Stimulated activated CD8-positive, alpha-beta memory T cell treated with anti-CD3 and anti-CD28 coated beads, Interleukin-15, amount 100 ng/mL, for 1 hour (primary cell): Measurements from ENCODE around the gene DNAH10.

Source experiments
- DNase-seq: peaks from one replicate; pipeline ENCODE4 v3.0.0-alpha.2; 2020; ENCODE audit warnings: low read depth

The DNAH10 gene

DNA sequence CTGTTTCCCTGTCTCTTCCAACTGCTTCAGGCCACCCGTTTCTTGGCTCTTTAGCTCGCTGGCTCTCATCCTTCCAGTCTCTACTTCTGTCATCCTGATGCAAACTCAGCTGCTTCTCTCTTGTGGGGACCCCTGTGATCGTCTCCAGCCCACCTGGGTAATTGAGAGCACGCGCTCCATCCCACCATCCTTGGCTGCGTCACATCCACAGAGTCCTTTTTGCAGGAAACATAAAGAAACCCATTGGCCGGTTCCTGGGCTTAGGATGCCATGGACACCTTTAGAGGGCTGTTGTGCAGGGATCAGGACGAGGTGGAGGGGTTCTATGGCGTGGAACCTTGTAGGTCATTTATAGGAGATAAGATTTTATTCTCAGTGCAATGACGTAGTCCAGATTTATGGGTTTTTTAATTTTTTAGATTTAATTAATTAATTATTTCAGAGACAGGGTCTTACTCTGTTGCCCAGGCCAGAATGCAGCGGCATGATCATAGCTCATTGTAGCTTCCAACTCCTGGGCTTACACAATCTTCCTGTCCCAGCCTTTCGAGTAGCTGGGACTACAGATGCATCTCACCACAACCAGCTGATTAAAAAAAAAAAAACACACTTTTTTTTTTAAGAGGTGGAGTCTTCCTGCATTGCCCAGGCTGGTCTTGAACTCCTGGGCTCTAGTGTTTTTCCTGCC is 127.9 kb downstream of the DNAH10 start:
- DNase-seq = no peak

- no peak for DNase-seq
Observed at GRCh38 chr12:123890536-123890902, 128.4 kb downstream of the DNAH10 start.

- DNase-seq = no peak
Observed at GRCh38 chr12:123891011-123891410, 128.9 kb downstream of the DNAH10 start.

DNA sequence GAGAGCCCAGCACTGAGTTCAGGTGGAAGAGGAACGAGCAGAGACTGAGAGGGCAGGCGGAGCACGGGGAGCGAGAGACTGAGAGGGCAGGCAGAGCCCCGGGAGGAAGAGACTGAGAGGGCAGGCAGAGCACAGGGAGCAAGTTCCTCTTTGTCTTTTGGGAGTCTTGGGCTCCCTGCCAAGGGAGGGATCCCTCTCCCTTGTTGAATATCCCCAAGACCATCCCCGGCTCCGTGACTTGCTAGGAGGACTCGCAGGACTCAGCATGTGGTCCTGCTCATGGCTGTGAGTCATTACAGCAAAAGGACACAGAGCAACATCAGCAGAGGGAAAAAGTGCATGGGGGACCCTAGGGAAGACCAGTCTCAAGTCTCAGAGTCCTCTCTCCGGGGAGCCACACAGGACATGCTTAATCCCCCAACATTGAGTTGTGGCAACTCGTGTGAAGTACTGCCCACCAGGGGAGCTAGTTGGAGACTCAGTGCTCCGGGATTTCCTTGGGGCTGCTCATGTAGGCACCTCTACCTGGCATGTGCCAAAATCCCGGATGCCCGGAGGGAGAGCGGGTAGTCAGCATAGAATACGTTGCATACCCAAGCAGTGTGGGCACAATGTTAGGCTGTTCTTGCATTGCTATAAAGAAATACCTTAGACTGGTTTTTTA is 129.5 kb downstream of the DNAH10 start:
- DNase-seq = no peak

DNA sequence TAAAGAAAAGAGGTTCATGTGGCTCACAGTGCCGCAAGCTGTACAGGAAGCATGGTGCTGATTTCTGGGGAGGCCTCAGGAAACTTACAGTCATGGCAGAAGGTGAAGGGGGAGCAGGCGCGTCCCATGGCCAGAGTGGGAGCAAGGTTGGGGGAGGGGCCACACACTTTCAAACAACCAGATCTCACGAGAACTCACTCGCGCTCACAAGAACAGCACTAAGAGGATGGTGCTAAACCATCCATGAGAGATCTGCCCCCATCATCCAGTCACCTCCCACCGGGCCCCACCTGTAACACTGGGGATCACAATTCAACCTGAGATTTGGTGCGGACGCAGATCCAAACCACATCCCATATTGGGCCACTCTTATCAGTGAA is 130.1 kb downstream of the DNAH10 start:
- no peak for DNase-seq

GRCh38 chr12:123892853-123893252 is 130.8 kb downstream of the DNAH10 start:
- no peak for DNase-seq

- DNase-seq = no peak
Observed at GRCh38 chr12:123893276-123893675, 131.2 kb downstream of the DNAH10 start.

DNA sequence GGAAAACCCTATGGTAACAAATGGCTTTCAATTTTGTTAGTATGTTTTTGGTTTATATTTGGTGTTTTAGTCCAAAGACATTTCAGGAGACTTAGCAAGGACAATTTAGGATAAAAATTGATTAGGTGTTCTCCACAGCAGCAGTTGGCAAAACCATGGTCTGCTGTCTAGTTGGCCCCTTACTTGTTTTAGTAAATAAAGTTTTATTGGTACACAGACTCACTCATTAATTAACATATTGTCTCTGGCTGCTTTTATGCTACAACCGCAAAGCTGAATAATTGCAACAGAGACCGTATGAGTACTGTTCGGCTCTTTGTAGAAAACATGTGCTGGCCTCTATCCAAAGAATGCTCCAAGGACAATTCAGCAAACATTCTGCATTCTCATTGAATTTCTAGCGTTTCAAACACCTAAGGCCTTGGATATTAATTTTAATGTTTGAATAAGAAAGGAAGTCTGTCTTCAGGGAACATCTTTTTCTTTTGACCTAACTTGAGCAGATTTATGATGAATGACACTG is 132.8 kb downstream of the DNAH10 start:
- DNase-seq = no peak

GRCh38 chr12:123895451-123895850 is 133.3 kb downstream of the DNAH10 start:
- DNase-seq = no peak

- no peak for DNase-seq
Observed at GRCh38 chr12:123896767-123897166, 134.7 kb downstream of the DNAH10 start.

GRCh38 chr12:123897221-123897620 is 135.1 kb downstream of the DNAH10 start:
- no peak for DNase-seq

- no peak for DNase-seq
Observed at GRCh38 chr12:123898673-123899072, 136.6 kb downstream of the DNAH10 start.

DNA sequence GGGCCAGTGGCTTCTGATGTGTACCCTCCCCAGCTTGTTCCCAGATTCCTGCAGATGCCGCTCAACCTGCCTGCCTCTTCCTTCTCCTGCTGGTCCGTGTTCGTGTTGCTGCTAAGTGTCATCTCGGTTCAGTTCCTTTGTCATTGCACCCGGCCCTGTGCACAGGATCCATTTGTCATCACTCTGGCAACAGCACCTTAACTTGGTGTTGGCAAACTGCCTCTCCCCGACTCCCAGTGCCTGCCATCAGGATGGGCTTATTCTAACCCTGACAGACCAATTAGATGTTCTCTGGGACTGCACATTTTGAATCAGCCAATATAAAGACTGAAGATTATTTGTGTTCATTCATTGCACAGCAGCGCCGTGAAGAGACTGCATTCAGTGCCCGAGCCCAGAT is 137.3 kb downstream of the DNAH10 start:
- no peak for DNase-seq

DNA sequence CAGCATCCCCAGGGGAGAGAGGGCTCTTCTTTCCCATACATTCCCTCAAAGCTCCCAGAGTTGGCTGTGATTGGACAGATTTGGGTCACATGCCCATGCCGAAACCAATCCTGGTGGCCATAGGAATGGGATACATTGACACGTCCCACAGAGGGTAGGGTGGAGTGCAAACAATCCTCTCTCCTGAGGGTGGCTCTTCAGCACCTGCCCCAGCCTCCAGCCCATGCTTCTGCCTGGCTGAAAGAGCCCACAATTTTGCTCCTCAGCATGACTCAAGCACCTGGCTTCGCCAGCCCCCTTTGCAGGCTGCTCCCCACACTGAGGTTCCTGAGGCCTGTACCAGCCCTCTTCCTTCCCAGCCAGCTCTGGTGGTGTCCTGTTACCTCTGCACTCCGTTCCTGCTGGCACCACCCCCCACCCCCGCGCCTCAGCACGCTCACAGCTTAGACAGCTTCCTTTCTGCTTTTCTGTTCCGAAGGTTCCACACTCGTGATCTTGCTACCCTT is 138.8 kb downstream of the DNAH10 start:
- no peak for DNase-seq

DNA sequence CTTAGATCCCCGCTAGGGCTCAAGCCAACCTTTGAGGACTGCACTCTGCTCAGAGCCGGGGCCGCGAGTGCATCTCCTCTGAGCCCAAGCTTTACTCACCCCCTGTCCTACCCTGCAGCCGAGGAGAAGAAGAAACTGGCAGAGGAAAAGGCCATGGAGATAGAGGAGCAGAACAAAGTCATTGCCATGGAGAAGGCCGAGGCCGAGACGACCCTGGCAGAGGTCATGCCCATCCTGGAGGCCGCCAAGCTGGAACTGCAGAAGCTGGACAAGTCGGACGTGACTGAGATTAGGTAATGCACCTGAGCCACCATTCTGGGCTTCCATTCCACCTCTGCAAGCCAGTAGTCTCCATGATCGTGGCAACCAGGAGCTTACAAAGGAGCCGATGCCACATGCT is 140.7 kb downstream of the DNAH10 start:
- no peak for DNase-seq

GRCh38 chr12:123903301-123904065 is 141.4 kb downstream of the DNAH10 start:
- DNase-seq = no peak

GRCh38 chr12:123905319-123905925 is 143.3 kb downstream of the DNAH10 start:
- peak; percentile 47 for DNase-seq

DNA sequence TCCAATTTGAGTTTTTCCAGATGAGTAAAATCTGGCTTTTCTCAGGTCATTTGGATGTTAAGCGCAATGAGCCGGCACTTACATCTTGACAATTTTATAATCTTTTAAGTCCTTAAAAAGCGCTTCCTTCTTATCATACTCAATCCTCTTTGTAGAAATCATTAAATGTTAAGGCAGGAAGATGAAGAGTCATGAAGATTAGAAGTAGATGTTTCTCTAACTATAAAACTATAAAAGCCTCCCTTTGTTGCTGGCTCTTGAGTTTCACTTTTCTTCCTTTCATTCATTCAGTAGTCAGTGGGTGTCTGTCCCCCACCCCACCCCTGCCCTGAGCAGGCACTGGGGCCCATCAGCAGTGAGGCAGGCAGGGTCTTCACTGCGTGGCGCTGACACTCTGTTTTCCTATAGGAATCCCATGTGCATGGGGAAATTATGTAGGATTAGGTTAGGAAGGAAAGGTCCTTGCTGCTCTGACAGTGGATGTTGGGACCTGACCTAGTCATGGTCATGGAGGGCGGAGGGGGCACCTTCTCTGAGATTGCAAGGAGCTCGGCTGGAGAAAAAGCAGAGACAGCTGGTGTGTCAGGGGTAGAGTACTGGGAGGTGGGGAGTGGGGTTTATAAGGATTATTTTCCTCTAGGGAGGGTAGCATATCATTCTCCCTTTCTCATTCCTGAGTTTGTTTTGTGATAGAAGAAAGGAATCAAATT is 144.8 kb downstream of the DNAH10 start:
- DNase-seq = no peak

GRCh38 chr12:123907726-123908476 is 145.8 kb downstream of the DNAH10 start:
- no peak for DNase-seq

- no peak for DNase-seq
Observed at GRCh38 chr12:123908884-123909725, 147.0 kb downstream of the DNAH10 start.
